Neutrophil (primary cell): ENCODE data around the gene DNAH10.

Source experiments
- H3K27ac ChIP-seq: fragments of 200-600 bp; sonication (generic); 2 replicates; pipeline ENCODE4 v1.5.1; 2016; ENCODE audit warnings: mild to moderate bottlenecking, moderate library complexity
- H3K27me3 ChIP-seq: fragments of 200-600 bp; sonication (generic); 2 replicates; pipeline ENCODE4 v1.6.0; 2016; ENCODE audit warnings: mild to moderate bottlenecking
- H3K36me3 ChIP-seq: fragments of 200-600 bp; sonication (generic); 2 replicates; pipeline ENCODE4 v1.5.1; 2017
- H3K4me1 ChIP-seq, 2 experiments: fragments of 200-600 bp in 1 of 2; sonication (generic) in 1 of 2; 1 replicate in 1 of 2; 2 replicates in 1 of 2; pipeline versions ENCODE4 v1.5.1 to v1.6.1; 2013 to 2016; ENCODE audit warnings: low read depth in 1 of 2, low read length in 1 of 2, mild to moderate bottlenecking in 1 of 2, moderate library complexity in 1 of 2; ENCODE audit not compliant: control insufficient read depth in 1 of 2, insufficient read depth in 1 of 2
- H3K4me3 ChIP-seq, 2 experiments: fragments of 200-600 bp in 1 of 2; sonication (generic) in 1 of 2; 1 replicate in 1 of 2; 2 replicates in 1 of 2; pipeline ENCODE4 v1.5.1; 2013 to 2016; ENCODE audit warnings: low read depth in 1 of 2, low read length in 1 of 2, mild to moderate bottlenecking in 1 of 2, moderate library complexity in 1 of 2
- H3K9me3 ChIP-seq: fragments of 200-600 bp; sonication (generic); 2 replicates; pipeline ENCODE4 v1.5.1; 2016
- TF ChIP-seq, protein P1 (sequence below): fragments of 200-600 bp; sonication (generic); IDR thresholded peaks from 2 replicates; pipeline ENCODE4 v1.5.1; 2016; ENCODE audit warnings: antibody characterized with exemption

DNAH10 gene

DNA sequence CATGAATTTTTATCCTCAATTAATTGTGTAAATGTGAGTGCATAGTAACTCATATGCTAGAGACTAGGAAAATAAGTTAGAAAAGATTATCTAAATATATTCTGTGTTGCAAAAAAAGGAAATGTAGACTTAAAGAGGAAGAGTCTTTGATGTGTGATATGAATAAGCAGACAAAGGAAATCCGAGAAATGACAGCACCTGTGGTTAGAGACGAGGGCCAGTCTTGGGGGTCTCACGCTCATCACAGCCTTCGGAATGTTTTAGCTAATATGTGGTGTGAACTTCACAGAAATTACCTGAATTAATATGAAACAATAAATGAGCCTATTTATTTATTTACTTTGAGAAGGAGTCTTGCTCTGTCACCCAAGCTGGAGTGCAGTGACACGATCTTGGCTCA, 38.3 kb upstream of the DNAH10 start:
- TF ChIP-seq, protein P1, sequence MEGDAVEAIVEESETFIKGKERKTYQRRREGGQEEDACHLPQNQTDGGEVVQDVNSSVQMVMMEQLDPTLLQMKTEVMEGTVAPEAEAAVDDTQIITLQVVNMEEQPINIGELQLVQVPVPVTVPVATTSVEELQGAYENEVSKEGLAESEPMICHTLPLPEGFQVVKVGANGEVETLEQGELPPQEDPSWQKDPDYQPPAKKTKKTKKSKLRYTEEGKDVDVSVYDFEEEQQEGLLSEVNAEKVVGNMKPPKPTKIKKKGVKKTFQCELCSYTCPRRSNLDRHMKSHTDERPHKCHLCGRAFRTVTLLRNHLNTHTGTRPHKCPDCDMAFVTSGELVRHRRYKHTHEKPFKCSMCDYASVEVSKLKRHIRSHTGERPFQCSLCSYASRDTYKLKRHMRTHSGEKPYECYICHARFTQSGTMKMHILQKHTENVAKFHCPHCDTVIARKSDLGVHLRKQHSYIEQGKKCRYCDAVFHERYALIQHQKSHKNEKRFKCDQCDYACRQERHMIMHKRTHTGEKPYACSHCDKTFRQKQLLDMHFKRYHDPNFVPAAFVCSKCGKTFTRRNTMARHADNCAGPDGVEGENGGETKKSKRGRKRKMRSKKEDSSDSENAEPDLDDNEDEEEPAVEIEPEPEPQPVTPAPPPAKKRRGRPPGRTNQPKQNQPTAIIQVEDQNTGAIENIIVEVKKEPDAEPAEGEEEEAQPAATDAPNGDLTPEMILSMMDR, result no peak
- Histone ChIP-seq H3K27me3 (no peaks in the 10 kb centered on the region), H3K9me3 (no peaks in the 10 kb centered on the region), H3K4me1 (no peaks in the 10 kb centered on the region), H3K36me3 (peaks cover 51% of the 10 kb centered on the region), H3K4me3 (no peak overlapping the region), H3K27ac (no peak overlapping the region)

DNA sequence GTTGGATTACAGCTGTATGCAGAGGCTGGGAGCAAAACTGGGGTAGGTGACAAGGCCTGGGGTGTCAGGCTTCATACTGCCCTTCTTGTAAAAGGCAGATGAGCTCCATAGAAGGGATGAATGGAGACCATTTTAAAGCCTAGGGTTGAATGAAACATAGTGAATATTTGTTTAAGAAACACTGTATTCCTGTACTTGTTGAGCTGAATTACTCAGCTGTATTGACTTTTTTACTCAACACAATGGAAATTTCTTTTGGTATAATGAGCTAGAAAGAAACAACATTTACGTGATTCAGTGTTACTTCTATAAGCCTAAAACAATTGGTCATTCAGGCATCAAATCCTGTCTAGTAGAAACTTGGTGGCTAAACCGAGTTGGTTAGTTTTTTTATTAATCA, 35.9 kb upstream of the DNAH10 start:
- no peak overlapping the region for H3K27ac ChIP-seq
- H3K9me3 ChIP-seq, result no peaks in the 10 kb centered on the region
- H3K4me1 ChIP-seq, result no peaks in the 10 kb centered on the region
- TF ChIP-seq, protein P1, result no peak
- peaks cover 48% of the 10 kb centered on the region for H3K36me3 ChIP-seq
- H3K27me3 ChIP-seq, result no peaks in the 10 kb centered on the region
- no peak overlapping the region for H3K4me3 ChIP-seq

DNA sequence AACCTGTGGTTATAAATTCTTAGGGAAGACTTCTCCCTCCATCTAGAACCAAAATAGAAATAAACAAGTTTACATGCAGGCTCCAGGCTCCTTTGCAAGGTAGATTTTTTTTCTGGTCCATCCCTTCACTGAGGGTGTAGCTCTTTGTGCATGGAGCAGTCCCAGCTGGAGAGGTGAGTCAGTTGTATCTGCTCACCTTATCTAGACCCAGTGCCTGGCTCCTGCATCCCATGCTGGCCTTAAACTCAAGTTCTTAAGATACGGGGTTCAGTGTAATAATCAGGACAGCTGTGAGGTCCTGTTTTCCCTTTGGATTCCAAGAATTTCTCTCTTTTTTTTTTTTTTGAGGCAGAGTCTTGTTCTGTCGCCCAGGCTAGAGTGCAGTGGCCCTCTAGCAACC, 35.1 kb upstream of the DNAH10 start:
- Histone ChIP-seq H3K9me3 (no peaks in the 10 kb centered on the region), H3K4me1 (no peaks in the 10 kb centered on the region), H3K4me3 (no peak overlapping the region), H3K27me3 (no peaks in the 10 kb centered on the region), H3K27ac (no peak overlapping the region), H3K36me3 (peaks cover 44% of the 10 kb centered on the region)
- TF ChIP-seq, protein P1, result no peak

DNA sequence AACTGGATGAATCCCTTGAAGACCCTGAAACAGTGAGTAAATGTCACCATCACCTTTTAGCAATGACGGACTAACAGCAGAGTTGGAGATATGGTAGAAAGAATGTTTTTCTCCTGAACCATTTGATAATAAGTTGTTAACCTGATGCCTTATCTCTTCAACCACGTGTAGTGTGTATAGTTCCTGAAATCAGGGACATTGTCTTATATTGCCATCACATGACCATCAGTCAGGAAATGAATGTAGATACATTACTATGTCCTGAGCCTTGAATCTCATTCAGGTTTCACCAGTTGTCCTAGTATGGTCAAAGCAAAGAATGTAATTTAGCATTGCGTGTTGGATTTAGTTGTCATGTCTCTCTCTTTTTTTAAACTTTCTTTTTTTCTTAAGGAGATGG, 34.2 kb upstream of the DNAH10 start:
- no peak overlapping the region for H3K4me3 ChIP-seq
- H3K27ac ChIP-seq, result no peak overlapping the region
- H3K9me3 ChIP-seq, result no peaks in the 10 kb centered on the region
- TF ChIP-seq, protein P1, result no peak
- H3K36me3 ChIP-seq, result peaks cover 41% of the 10 kb centered on the region
- H3K27me3 ChIP-seq, result no peaks in the 10 kb centered on the region
- no peaks in the 10 kb centered on the region for H3K4me1 ChIP-seq

GRCh38 chr12:123731596-123731995, 30.5 kb upstream of the DNAH10 start:
- no peaks in the 10 kb centered on the region for H3K4me1 ChIP-seq
- peaks cover 54% of the 10 kb centered on the region for H3K36me3 ChIP-seq
- H3K27me3 ChIP-seq, result no peaks in the 10 kb centered on the region
- H3K27ac ChIP-seq, result no peak overlapping the region
- no peaks in the 10 kb centered on the region for H3K9me3 ChIP-seq
- no peak overlapping the region for H3K4me3 ChIP-seq
- TF ChIP-seq, protein P1, result no peak

DNA sequence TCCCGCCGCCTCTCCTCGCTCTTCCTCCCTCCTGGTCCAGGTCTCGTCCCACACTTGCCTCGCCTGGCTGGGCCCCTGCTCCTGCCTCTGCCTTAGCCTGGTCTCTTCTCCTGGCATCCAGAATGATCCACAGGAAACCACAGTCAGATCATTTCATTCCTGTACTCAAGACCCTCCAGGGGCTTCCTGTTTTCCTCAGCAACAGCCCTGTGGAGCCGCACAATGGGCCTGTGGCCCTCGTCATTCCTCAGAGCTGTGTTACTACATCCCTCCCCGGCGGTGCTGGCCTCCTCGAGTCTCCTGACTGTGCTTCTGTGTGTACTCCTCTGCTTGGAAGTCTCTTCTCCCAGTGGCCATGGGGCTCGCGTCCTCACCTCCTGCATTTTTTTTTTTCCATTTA, 29.9 kb upstream of the DNAH10 start:
- Histone ChIP-seq H3K4me1 (no peaks in the 10 kb centered on the region), H3K4me3 (no peak overlapping the region), H3K36me3 (peaks cover 60% of the 10 kb centered on the region), H3K27me3 (no peaks in the 10 kb centered on the region), H3K9me3 (no peaks in the 10 kb centered on the region), H3K27ac (no peak overlapping the region)
- TF ChIP-seq, protein P1, result no peak
